ENCODE data around the gene ENDOU. TPM values are rescaled to one million over a fixed set of nuclear protein-coding genes. Genes with fewer than 3 reads are reported as not detected.

The ENDOU gene
- total RNA-seq, 1 experiment from 2014 or later = not detected

DNA sequence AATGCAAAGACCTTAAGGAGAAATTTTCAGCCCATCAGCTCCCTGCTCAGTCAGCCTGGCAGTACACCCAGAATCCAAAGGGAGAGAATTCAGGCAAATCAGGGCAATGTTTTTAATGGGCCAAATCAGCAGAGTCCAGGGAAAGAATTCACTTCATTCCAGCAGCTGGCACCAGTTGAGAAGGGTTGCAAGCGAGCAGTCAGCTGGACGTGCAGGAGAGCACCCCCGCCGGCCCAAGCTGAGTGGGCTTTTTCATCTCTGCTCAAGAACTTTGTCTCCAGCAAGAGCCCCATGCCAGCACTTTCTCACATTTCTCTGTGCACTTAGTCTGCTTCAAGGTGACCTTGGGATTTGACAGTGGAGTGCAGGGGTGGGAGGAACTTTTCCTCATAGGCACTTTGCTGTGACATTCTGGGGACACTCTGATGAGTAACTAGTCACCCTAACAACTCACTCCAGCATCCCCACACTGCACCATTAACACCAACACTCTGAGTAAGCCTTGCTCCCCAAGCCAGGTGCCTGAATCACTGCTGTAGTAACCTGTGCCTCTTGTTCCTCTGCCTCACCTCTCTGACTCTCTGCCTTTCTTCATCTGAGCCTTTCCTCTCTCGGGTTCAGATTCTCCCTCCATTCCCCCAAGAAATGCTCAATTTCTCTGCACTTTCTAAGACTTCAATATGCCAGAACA lies 2.2 kb downstream of the ENDOU start:
- Histone ChIP-seq H3K4me2 (ENCODE audit: low read length) (no peak overlapping the region), H3K4me3 (ENCODE audit: low read length) (no peak overlapping the region), H3K9ac (ENCODE audit: low read length) (no peak overlapping the region), H4K20me1 (ENCODE audit: low read length) (no peaks in the 10 kb centered on the region), H3K4me1 (ENCODE audit: insufficient read depth, low read length) (no peaks in the 10 kb centered on the region), H3K27me3 (ENCODE audit: low read length) (no peaks in the 10 kb centered on the region), H3F3A (ENCODE audit: low read length, unreplicated experiment) (no peaks in the 10 kb centered on the region), H2AFZ (ENCODE audit: low read length) (no peak overlapping the region), H3K9me2 (replicated peaks; ENCODE audit: low read length) (no peaks in the 10 kb centered on the region), H3K79me2 (ENCODE audit: low read length) (no peaks in the 10 kb centered on the region), H3K27ac (ENCODE audit: low read length) (no peak overlapping the region), H3K36me3 (ENCODE audit: low read depth, low read length) (no peaks in the 10 kb centered on the region), H3K9me3 (ENCODE audit: low read length) (no peaks in the 10 kb centered on the region)
- intact Hi-C loops (cut with micrococcal nuclease) = no loop called here
- ChIA-PET CTCF (no interaction called here), POLR2A (ENCODE audit: unreplicated experiment) (no interaction called here)
- no TSS peak for BruUV-seq (replicated peaks)
- DNase-seq (no peak), ATAC-seq (no peak)
- TF ChIP-seq, protein P1, sequence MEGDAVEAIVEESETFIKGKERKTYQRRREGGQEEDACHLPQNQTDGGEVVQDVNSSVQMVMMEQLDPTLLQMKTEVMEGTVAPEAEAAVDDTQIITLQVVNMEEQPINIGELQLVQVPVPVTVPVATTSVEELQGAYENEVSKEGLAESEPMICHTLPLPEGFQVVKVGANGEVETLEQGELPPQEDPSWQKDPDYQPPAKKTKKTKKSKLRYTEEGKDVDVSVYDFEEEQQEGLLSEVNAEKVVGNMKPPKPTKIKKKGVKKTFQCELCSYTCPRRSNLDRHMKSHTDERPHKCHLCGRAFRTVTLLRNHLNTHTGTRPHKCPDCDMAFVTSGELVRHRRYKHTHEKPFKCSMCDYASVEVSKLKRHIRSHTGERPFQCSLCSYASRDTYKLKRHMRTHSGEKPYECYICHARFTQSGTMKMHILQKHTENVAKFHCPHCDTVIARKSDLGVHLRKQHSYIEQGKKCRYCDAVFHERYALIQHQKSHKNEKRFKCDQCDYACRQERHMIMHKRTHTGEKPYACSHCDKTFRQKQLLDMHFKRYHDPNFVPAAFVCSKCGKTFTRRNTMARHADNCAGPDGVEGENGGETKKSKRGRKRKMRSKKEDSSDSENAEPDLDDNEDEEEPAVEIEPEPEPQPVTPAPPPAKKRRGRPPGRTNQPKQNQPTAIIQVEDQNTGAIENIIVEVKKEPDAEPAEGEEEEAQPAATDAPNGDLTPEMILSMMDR (conservative IDR thresholded peaks at IDR 0.05; ENCODE audit: low read depth, low read length) = no peak
- TF ChIP-seq EZH2phosphoT487 (IDR thresholded peaks at IDR 0.05; ENCODE audit: borderline replicate concordance, low read length) (no peak), EZH2 (IDR thresholded peaks at IDR 0.05; ENCODE audit: low read length, unreplicated experiment) (no peak)

DNA sequence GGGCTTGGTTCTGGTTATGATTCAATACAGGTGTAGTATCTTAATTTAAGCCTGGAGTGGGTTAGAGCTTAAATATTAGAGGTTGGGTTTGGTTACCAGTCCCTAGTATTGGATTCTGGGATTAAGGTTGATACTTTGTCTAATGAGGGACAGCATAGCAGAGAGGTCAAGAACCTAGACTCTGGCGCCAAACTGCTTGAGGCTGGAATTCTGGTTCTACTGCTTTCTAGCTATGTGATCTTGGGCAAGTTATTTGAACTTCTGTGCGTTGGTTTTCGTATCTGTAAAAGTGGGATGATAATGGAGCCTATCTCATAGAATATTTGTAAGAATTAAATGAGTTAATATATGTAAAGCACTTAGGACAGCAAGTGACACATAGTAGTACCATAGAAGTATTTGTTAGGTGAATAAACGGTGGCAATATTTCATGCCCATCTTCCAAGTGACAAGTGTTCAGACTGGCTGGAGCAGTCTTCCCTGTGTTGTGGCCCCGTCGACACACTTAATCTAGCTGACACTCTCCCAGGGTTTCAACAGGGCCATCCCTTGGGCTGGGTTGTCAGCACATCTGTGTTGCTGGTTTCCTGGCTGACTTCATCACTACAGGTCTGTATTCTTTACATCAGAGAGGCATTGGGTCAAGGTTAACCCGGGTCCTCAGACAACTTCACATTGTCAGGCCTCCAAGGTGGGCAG lies 3.0 kb downstream of the ENDOU start:
- peak; percentile 37 for DNase-seq
- Histone ChIP-seq H3K79me2 (ENCODE audit: low read length) (no peaks in the 10 kb centered on the region), H3K9me3 (ENCODE audit: low read length) (no peaks in the 10 kb centered on the region), H3K4me3 (ENCODE audit: low read length) (no peak overlapping the region), H3K36me3 (ENCODE audit: low read depth, low read length) (no peaks in the 10 kb centered on the region), H2AFZ (ENCODE audit: low read length) (no peak overlapping the region), H4K20me1 (ENCODE audit: low read length) (no peaks in the 10 kb centered on the region), H3K4me1 (ENCODE audit: insufficient read depth, low read length) (peaks cover 6% of the 10 kb centered on the region; the same call in 1 of the 2 replicates), H3K9me2 (replicated peaks; ENCODE audit: low read length) (no peaks in the 10 kb centered on the region), H3K27ac (ENCODE audit: low read length) (no peak overlapping the region), H3K27me3 (ENCODE audit: low read length) (no peaks in the 10 kb centered on the region), H3K4me2 (ENCODE audit: low read length) (no peak overlapping the region), H3F3A (ENCODE audit: low read length, unreplicated experiment) (no peaks in the 10 kb centered on the region), H3K9ac (ENCODE audit: low read length) (no peak overlapping the region)
- CTCF ChIA-PET = interaction anchor here (0.7 kb wide), 1 partner anchor 195 kb away, joined by 5 read pairs; no protein-coding TSS in a partner anchor
- ATAC-seq = no peak
- TF ChIP-seq EZH2phosphoT487 (IDR thresholded peaks at IDR 0.05; ENCODE audit: borderline replicate concordance, low read length) = no peak
- TF ChIP-seq, protein P1 (conservative IDR thresholded peaks at IDR 0.05; ENCODE audit: low read depth, low read length) = no peak
- intact Hi-C loops (cut with micrococcal nuclease) = no loop called here
- no TSS peak for BruUV-seq (replicated peaks)
- POLR2A ChIA-PET (ENCODE audit: unreplicated experiment) = no interaction called here

DNA sequence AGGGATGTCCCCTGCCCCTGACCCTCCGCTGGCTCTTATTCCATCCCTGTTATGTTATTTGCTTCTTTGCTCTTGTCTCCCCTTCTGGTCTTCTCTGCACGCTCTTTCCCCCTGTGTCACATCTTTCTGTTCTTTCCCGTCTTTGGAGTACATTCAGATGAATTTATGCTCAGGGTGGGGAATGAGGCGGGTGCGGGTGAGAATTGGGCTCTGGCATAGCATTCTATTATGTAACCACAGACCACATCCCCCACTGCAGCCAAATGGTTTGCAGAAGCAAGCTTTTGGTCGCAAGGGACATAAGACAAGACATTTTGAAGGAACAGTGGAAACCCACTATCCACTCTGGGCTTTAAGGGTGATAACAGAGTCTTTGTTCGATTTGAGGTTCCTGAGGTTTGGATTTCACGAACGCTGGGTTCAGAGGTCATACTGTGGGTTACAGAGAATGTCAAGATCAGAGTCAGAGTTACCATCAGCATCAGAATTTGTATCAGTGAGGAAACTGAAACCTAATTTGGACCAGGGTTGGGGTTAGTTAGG lies 3.8 kb downstream of the ENDOU start:
- Histone ChIP-seq H3K4me1 (ENCODE audit: insufficient read depth, low read length) (peaks cover 7% of the 10 kb centered on the region; the same call in 1 of the 2 replicates), H2AFZ (ENCODE audit: low read length) (no peak overlapping the region), H3K27me3 (ENCODE audit: low read length) (no peaks in the 10 kb centered on the region), H3K9ac (ENCODE audit: low read length) (no peak overlapping the region), H3K9me2 (replicated peaks; ENCODE audit: low read length) (no peaks in the 10 kb centered on the region), H3K4me3 (ENCODE audit: low read length) (no peak overlapping the region), H3K27ac (ENCODE audit: low read length) (no peak overlapping the region), H4K20me1 (ENCODE audit: low read length) (no peaks in the 10 kb centered on the region), H3K79me2 (ENCODE audit: low read length) (no peaks in the 10 kb centered on the region), H3K4me2 (ENCODE audit: low read length) (no peak overlapping the region), H3K9me3 (ENCODE audit: low read length) (no peaks in the 10 kb centered on the region), H3F3A (ENCODE audit: low read length, unreplicated experiment) (no peaks in the 10 kb centered on the region), H3K36me3 (ENCODE audit: low read depth, low read length) (no peaks in the 10 kb centered on the region)
- DNase-seq (no peak), ATAC-seq (no peak)
- ChIA-PET POLR2A (ENCODE audit: unreplicated experiment) (no interaction called here), CTCF (interaction anchor here (0.7 kb wide), 1 partner anchor 196 kb away, joined by 5 read pairs; no protein-coding TSS in a partner anchor)
- no TSS peak for BruUV-seq (replicated peaks)
- TF ChIP-seq, protein P1 (conservative IDR thresholded peaks at IDR 0.05; ENCODE audit: low read depth, low read length) = no peak
- intact Hi-C loops (cut with micrococcal nuclease) = no loop called here

Data from PC-3 (cell line).